ENCODE results near the gene LYSMD4. TPM values are rescaled to one million over a fixed set of nuclear protein-coding genes. Genes with fewer than 3 reads are reported as not detected.
"Not testable (repeated sequence)": the region's sequence is repeated elsewhere in the genome, so short reads cannot be mapped to it uniquely, and the experiment has no call there.

The LYSMD4 gene
- total and polyA plus RNA-seq, 10 of the 15 experiments (the other 5 are each of a cell fraction or from before 2014, with no cell fraction given), result 1.8 to 5.8 (median 3.9) TPM

- H3K79me2 ChIP-seq (ENCODE audit: control insufficient read depth, insufficient read depth, low read length); H3K27me3 ChIP-seq (replicated peaks in 1 of 2; ENCODE audit: control insufficient read depth in 2 of 2, insufficient read depth in 2 of 2, low read length in 1 of 2); H3K9me3 ChIP-seq (replicated peaks; ENCODE audit: control insufficient read depth, insufficient read depth, low read length); intact Hi-C loops (cut with micrococcal nuclease; ENCODE audit: unreplicated experiment); CTCF ChIA-PET; H3K27ac ChIP-seq (ENCODE audit: control insufficient read depth, insufficient read depth); H3K4me2 ChIP-seq (ENCODE audit: control insufficient read depth, insufficient read depth); H3K36me3 ChIP-seq (ENCODE audit: control insufficient read depth in 2 of 2, insufficient read depth in 2 of 2, low read length in 1 of 2); H2AFZ ChIP-seq (ENCODE audit: control insufficient read depth, low read depth, low read length); in situ Hi-C loops (cut with MboI); H4K20me1 ChIP-seq (ENCODE audit: control insufficient read depth, insufficient read depth); RAD21 ChIA-PET (ENCODE audit: unreplicated experiment); H3K4me3 ChIP-seq; FAIRE-seq; DNase-seq (ENCODE audit: low read depth, low spot score); POLR2A ChIA-PET; H3K4me1 ChIP-seq (ENCODE audit: control insufficient read depth, insufficient read depth, low read length); BruUV-seq (replicated peaks); H3K9ac ChIP-seq (ENCODE audit: control insufficient read depth, insufficient read depth, low read length): not testable (repeated sequence)
- WGBS (ENCODE audit: insufficient coverage, insufficient replicate concordance, low lambda C conversion rate, missing lambda C conversion rate), result 44% methylated on average over 1 of the region's 4 CpGs
- SMC1A ChIA-PET (ENCODE audit: uncharacterized antibody, unreplicated experiment), result interaction anchor here (1.4 kb wide), 1 partner anchor 25 kb away, joined by 3 read pairs; no protein-coding TSS in a partner anchor
- ATAC-seq, result peak; percentile 48; the same call in 1 of the 3 replicates
Observed at GRCh38 chr15:99782029-99782428, 48.8 kb upstream of the LYSMD4 start.

GRCh38 chr15:99777144-99777543, 43.9 kb upstream of the LYSMD4 start:
- ChIA-PET POLR2A (no interaction called here), SMC1A (ENCODE audit: uncharacterized antibody, unreplicated experiment) (interaction anchor here (0.6 to 1.1 kb wide), 3 partner anchors 21 to 73 kb away, joined by 3 to 4 read pairs (median 3); no protein-coding TSS in a partner anchor), CTCF (interaction anchor here (1.0 to 1.1 kb wide), 2 partner anchors 21 to 496 kb away, joined by 3 to 5 read pairs; no protein-coding TSS in a partner anchor), RAD21 (ENCODE audit: unreplicated experiment) (no interaction called here)
- intact Hi-C loops (cut with micrococcal nuclease; ENCODE audit: unreplicated experiment), result no loop called here
- no peaks in the 10 kb centered on the region for H3K36me3 ChIP-seq (ENCODE audit: control insufficient read depth in 2 of 2, insufficient read depth in 2 of 2, low read length in 1 of 2)
- no peak overlapping the region for H3K27ac ChIP-seq (ENCODE audit: control insufficient read depth, insufficient read depth)
- H3K4me2 ChIP-seq (ENCODE audit: control insufficient read depth, insufficient read depth), result no peak overlapping the region
- no peaks in the 10 kb centered on the region; the same call in 2 of the 3 replicates for H3K9me3 ChIP-seq (replicated peaks; ENCODE audit: control insufficient read depth, insufficient read depth, low read length)
- no peak overlapping the region for H3K4me3 ChIP-seq
- in situ Hi-C loops (cut with MboI), result no loop called here
- no peaks in the 10 kb centered on the region for H4K20me1 ChIP-seq (ENCODE audit: control insufficient read depth, insufficient read depth)
- no peak for DNase-seq (ENCODE audit: low read depth, low spot score)
- no peak for ATAC-seq
- H3K79me2 ChIP-seq (ENCODE audit: control insufficient read depth, insufficient read depth, low read length), result no peaks in the 10 kb centered on the region
- FAIRE-seq, result no peak
- H3K4me1 ChIP-seq (ENCODE audit: control insufficient read depth, insufficient read depth, low read length), result no peaks in the 10 kb centered on the region
- H3K9ac ChIP-seq (ENCODE audit: control insufficient read depth, insufficient read depth, low read length), result no peak overlapping the region
- H2AFZ ChIP-seq (ENCODE audit: control insufficient read depth, low read depth, low read length), result no peak overlapping the region
- 100% methylated on average over 1 of the region's 1 CpG for WGBS (ENCODE audit: insufficient coverage, insufficient replicate concordance, low lambda C conversion rate, missing lambda C conversion rate)
- no TSS peak for BruUV-seq (replicated peaks)
- no peaks in the 10 kb centered on the region for H3K27me3 ChIP-seq (replicated peaks in 1 of 2; ENCODE audit: control insufficient read depth in 2 of 2, insufficient read depth in 2 of 2, low read length in 1 of 2)
- TF ChIP-seq PAX8 (IDR thresholded peaks at IDR 0.05), result no peak
- TF ChIP-seq SKIL (IDR thresholded peaks at IDR 0.05; ENCODE audit: low read depth, poor library complexity, severe bottlenecking), result no peak
- TF ChIP-seq CUX1 (IDR thresholded peaks at IDR 0.05; ENCODE audit: insufficient replicate concordance, low read depth, low read length), result no peak
- TF ChIP-seq MTA2 (IDR thresholded peaks at IDR 0.05; ENCODE audit: low read depth), result no peak
- no peak for TF ChIP-seq ZBTB11 (CRISPR knock-in tag; IDR thresholded peaks at IDR 0.05)
